Thyroid gland (tissue), 4 donors: ENCODE measurements around the gene PRRC2A.

ENCODE experiments used
- POLR2A ChIP-seq, 2 donors: fragments of 450-650 bp; IDR thresholded peaks; one replicate each; pipeline ENCODE4 v1.6.1; 2017; ENCODE audit warnings: antibody characterized with exemption in 2 of 2, mild to moderate bottlenecking in 2 of 2, moderate library complexity in 1 of 2
- TF ChIP-seq, protein P1 (sequence below), 6 experiments: fragments of 200-600 bp in 3 of 6; fragments of 450-650 bp in 3 of 6; sonication (generic) in 3 of 6; IDR thresholded peaks; one replicate each; pipeline ENCODE4 v1.5.1; 2016 to 2019; ENCODE audit warnings: antibody characterized with exemption in 6 of 6, mild to moderate bottlenecking in 2 of 6, inconsistent platforms in 1 of 6, moderate library complexity in 1 of 6

DNA sequence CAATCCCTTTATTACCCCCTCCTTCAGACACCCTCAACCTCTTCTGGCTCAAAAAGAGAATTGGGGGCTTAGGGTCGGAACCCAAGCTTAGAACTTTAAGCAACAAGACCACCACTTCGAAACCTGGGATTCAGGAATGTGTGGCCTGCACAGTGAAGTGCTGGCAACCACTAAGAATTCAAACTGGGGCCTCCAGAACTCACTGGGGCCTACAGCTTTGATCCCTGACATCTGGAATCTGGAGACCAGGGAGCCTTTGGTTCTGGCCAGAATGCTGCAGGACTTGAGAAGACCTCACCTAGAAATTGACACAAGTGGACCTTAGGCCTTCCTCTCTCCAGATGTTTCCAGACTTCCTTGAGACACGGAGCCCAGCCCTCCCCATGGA is 42.9 kb upstream of the PRRC2A start:
- TF ChIP-seq POLR2A (IDR thresholded peaks at IDR 0.05) = no peak
- TF ChIP-seq, protein P1, sequence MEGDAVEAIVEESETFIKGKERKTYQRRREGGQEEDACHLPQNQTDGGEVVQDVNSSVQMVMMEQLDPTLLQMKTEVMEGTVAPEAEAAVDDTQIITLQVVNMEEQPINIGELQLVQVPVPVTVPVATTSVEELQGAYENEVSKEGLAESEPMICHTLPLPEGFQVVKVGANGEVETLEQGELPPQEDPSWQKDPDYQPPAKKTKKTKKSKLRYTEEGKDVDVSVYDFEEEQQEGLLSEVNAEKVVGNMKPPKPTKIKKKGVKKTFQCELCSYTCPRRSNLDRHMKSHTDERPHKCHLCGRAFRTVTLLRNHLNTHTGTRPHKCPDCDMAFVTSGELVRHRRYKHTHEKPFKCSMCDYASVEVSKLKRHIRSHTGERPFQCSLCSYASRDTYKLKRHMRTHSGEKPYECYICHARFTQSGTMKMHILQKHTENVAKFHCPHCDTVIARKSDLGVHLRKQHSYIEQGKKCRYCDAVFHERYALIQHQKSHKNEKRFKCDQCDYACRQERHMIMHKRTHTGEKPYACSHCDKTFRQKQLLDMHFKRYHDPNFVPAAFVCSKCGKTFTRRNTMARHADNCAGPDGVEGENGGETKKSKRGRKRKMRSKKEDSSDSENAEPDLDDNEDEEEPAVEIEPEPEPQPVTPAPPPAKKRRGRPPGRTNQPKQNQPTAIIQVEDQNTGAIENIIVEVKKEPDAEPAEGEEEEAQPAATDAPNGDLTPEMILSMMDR (IDR thresholded peaks at IDR 0.05) = no peak
